CD4-positive, alpha-beta T cell treated with Interleukin-15 for 4 hours (primary cell): ENCODE results near the gene RABGAP1L.
"Not testable (repeated sequence)": the region's sequence is repeated elsewhere in the genome, so short reads cannot be mapped to it uniquely, and the experiment has no call there.

Source experiments
- DNase-seq: peaks from one replicate; pipeline ENCODE4 v3.0.0-alpha.2; 2020; ENCODE audit warnings: low spot score

RABGAP1L gene

GRCh38 chr1:174880171-174880570 lies 720.9 kb downstream of the RABGAP1L start:
- no peak for DNase-seq

- peak; percentile 8 for DNase-seq
Measured at GRCh38 chr1:174883409-174883808, 724.1 kb downstream of the RABGAP1L start.

DNA sequence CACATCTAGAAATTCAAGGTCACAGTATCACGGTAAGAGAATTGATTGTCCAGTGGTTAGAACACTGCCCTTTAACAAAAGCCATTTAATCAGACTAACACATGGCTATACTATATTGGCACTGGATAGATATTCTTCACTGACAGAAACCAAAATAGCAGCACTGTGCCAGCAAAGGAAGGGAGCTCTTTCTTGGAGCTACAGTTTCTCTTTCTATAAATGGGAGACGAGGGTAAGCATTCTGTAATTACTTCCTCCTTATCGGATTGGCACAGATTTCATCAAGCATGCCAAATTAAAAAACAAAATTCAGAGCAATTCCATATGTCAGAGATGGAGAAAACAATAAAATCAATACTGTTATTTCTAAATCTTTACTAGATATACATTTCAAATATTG lies 724.7 kb downstream of the RABGAP1L start:
- no peak for DNase-seq

- no peak for DNase-seq
Measured at GRCh38 chr1:174884566-174884965, 725.2 kb downstream of the RABGAP1L start.

- DNase-seq = no peak
Measured at GRCh38 chr1:174890024-174890423, 730.7 kb downstream of the RABGAP1L start.

DNA sequence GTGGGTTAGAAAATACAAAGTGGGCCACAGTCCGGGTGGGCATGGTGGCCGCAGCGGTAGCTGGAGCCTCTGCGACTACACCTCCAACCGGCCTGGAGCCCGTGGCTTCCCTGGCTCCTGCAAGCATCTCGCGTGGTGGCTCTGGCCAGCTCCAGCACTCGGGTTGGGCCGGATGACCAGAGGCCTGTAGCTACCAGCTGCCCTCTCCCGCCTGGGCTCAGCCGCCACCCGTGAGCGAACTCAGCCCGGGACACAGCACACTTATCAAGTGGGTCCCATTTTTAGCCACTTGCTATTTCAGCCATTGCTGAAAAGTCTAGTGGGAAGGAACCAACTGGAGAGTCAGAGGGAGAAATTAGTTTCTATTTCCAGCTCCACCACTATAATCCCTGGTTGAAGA lies 732.7 kb downstream of the RABGAP1L start:
- DNase-seq = no peak

- DNase-seq = no peak
Measured at GRCh38 chr1:174894117-174894762, 734.9 kb downstream of the RABGAP1L start.

DNA sequence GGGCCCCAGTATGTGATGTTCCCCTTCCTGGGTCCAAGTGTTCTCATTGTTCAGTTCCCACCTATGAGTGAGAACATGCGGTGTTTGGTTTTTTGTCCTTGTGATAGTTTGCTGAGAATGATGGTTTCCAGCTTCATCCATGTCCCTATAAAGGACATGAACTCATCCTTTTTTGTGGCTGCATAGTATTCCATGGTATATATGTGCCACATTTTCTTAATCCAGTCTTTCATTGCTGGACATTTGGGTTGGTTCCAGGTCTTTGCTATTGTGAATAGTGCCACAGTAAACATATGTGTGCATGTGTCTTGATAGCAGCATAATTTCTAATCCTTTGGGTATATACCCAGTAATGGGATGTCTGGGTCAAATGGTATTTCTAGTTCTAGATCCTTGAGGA lies 736.3 kb downstream of the RABGAP1L start:
- DNase-seq = not testable (repeated sequence)

- DNase-seq = no peak
Measured at GRCh38 chr1:174898102-174898797, 738.9 kb downstream of the RABGAP1L start.

DNA sequence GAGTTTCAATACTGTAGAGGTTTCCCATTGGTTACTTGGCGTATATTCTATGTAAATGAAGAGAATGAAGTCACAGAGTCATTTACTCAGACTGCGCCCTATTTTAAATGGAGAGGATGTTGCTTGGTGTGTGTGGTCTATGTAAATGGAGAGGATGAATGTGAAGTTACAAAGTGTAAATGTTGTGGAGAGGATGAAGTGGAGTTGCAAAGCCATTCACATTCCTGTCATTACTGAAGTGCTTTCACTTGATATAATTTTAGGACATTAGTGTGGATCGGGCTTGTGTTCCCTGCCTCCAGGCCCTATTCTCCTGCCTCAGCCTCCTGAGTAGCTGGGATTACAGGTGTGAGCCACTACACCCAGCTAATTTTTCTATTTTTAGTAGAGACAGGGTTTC lies 741.0 kb downstream of the RABGAP1L start:
- no peak for DNase-seq

- DNase-seq = no peak
Measured at GRCh38 chr1:174902531-174903099, 743.3 kb downstream of the RABGAP1L start.

DNA sequence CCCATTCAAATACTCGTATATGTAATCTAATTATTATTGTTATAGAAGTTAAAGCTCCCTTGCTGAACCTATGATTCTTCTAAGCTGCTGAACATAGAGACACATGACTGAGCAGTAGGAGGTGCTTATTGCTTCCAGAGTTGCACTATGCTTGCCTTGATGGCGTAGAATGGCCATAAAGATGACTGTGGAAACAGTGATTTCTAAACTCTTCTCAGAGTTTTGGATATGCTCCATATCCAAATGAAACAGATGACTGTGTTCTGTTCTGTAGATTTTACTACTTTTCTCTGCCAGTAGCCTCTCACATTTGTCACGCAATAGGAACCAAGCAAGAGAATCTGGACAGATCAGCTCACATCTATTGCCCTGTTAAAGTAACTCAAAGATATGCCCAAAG lies 752.3 kb downstream of the RABGAP1L start:
- no peak for DNase-seq

DNA sequence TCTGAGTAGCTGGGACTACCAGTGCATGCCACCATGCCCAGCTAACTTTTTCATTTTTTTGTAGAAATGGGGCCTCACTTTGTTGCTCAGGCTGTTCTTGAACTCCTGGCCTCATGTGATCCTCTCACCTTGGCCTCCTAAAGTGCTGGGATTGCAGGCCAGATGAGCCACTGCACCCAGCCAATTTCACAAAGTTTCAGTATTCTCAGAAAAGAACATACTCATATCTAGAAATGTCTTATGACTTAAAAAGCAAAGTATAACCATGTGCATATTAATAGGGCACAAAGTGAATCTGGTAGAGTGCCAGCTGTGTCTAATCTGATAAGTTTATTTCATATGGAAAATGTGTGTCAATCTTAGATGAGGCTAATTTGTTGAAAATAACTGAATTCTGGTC lies 752.9 kb downstream of the RABGAP1L start:
- no peak for DNase-seq

GRCh38 chr1:174913225-174913903 lies 754.0 kb downstream of the RABGAP1L start:
- no peak for DNase-seq

DNA sequence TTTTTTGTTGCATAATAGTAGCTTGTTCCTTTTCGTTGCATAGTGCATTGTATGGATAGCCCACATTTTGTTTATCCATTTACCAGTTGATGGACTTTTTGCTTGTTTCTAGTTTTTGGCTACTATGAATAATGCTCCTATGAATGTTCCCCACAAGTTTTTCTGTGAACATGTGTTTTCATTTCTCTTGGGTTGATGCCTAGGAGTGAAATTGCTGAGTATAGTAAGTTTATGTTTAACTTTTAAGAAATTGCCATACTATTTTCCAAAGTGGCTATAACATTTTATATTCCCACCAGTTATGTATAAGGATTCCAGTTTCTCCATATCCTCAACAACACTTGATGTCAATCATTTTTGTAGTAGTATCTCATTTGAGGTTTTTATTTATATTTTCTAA lies 755.7 kb downstream of the RABGAP1L start:
- no peak for DNase-seq

DNA sequence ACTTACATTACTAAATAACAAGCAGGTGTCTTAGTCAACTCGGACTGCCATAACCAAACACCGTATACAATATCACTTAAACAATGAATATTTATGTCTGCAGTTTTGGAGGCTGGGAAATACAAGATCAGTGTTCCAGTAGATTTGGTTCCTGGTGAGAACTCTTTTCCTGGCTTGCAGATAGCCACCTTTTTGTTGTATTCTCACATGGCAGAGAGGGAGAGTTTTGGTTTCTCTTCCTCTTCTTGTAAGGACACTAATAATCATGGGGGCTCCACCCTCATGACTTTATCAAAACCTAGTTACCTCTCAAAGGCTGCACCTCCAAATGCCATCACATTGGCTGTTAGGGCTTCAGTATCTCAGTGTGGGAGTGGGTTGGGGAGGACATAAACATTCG lies 757.5 kb downstream of the RABGAP1L start:
- DNase-seq = no peak

GRCh38 chr1:174920093-174920492 lies 760.8 kb downstream of the RABGAP1L start:
- DNase-seq = no peak

DNA sequence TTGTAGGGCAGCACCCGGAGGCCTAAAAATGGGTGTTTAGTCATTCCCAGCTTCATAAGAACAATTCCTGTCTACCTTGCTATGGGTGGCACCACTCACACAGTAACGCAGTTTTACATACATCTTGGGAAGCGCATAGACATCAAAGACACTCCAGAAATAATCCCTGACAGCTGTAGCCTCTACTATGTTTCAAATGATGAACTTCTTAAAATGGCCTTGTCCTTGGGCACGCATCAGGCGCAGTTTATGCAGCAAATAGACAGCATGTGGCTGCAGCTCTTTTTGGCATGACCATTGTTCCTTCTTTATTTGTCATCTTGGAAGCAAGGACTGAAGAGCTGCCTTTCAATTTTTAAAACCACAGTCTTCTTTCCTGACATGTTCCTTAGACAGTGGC lies 762.8 kb downstream of the RABGAP1L start:
- DNase-seq = no peak

- no peak for DNase-seq
Measured at GRCh38 chr1:174923820-174924219, 764.5 kb downstream of the RABGAP1L start.

DNA sequence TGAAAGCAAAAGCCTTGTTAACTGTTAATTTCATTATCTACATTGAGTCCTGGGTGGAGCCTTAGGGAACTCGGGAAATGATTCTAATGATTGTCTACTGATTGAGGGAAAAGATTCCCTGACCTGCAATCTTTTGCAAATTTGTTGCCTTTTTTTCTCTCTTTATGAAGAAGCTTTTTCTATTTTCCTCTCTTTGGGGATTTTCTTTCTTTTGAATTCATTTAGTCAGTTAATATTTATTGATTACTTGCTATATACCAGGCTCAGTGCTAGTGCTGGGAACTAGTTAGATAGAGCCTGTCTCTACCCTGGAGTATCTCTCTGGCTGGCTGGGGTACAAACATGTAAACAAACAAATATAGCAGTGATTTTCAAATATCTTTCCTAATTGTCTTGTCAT lies 769.2 kb downstream of the RABGAP1L start:
- DNase-seq = no peak

DNA sequence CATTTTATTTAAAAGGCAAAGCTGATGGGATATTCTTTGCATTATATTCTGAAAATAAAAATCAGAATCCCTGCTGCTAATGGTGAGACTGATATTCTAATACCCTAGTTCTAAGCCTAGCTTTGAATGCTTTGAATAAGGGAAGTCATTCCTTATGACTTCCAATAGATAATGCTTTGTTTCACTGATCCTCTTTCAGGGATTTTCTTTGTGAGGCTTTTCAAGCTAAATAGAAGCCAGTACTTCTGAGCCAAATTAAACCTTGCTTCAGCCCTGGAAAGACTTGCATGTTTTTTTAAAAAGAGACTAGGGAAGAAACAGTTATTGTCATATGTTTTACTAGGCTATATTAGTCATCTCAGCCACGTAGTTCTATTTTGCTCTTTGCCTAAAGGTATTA lies 771.9 kb downstream of the RABGAP1L start:
- no peak for DNase-seq

DNA sequence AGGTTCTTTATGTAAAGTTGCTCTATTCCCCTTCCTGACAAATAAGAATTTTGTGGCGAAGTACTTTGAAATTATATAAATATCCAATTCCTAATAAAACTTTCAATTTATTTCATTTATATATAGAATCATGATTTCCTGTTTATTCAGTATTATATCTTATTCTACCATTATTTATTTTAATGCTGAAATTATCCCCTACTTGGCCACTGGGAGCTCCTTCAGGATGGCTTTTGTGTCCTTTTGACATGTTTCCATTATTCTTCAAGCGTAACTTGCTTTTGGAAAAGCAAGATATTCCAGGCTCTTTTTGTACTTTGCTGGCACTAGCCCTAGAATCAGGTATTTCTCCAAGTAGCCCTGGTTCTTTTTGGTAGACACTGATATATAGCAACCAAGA lies 773.3 kb downstream of the RABGAP1L start:
- DNase-seq = no peak
